Smooth muscle cell (in vitro differentiated cells): ENCODE data around the gene NEURL1B. TPM values are rescaled to one million over a fixed set of nuclear protein-coding genes. Genes with fewer than 3 reads are reported as not detected.

Experiments used
- DNase-seq: peaks from one replicate; lab custom pipeline; 2025; ENCODE audit not compliant: unreplicated experiment; lab: John Stamatoyannopoulos, UW
- H2AFZ ChIP-seq: fragments of 200-600 bp; sonication (generic); 2 replicates; pipeline ENCODE4 v1.6.0; 2016; ENCODE audit warnings: antibody characterized with exemption, low read depth, mild to moderate bottlenecking
- H3F3A ChIP-seq: fragments of 200-600 bp; sonication (generic); 2 replicates; pipeline ENCODE4 v1.6.0; 2017; ENCODE audit warnings: antibody characterized with exemption, low read depth
- H3K27ac ChIP-seq: fragments of 200-600 bp; sonication (generic); 2 replicates; pipeline ENCODE4 v1.5.1; 2016; ENCODE audit warnings: low read depth, mild to moderate bottlenecking
- H3K27me3 ChIP-seq: fragments of 200-600 bp; sonication (generic); 2 replicates; pipeline ENCODE4 v1.6.1; 2016; ENCODE audit warnings: low read depth, mild to moderate bottlenecking
- H3K36me3 ChIP-seq: fragments of 200-600 bp; sonication (generic); 2 replicates; pipeline ENCODE4 v1.5.1; 2016; ENCODE audit warnings: low read depth
- H3K4me1 ChIP-seq: fragments of 200-600 bp; sonication (generic); 2 replicates; pipeline ENCODE4 v1.5.1; 2016; ENCODE audit warnings: low read depth
- H3K4me2 ChIP-seq: fragments of 200-600 bp; sonication (generic); 2 replicates; pipeline ENCODE4 v1.6.0; 2016; ENCODE audit warnings: mild to moderate bottlenecking
- H3K4me3 ChIP-seq: fragments of 200-600 bp; sonication (generic); 2 replicates; pipeline ENCODE4 v1.5.1; 2016; ENCODE audit warnings: mild to moderate bottlenecking
- H3K79me2 ChIP-seq: fragments of 200-600 bp; sonication (generic); 2 replicates; pipeline ENCODE4 v1.6.0; 2016; ENCODE audit warnings: low read depth, mild to moderate bottlenecking
- H3K9ac ChIP-seq: fragments of 200-600 bp; sonication (generic); 2 replicates; pipeline ENCODE4 v1.6.0; 2016; ENCODE audit warnings: low read depth
- H3K9me3 ChIP-seq: fragments of 200-600 bp; sonication (generic); replicated peaks from 2 replicates; pipeline ENCODE4 v1.5.1; 2016; ENCODE audit warnings: low read depth
- H4K20me1 ChIP-seq: fragments of 200-600 bp; sonication (generic); 2 replicates; pipeline ENCODE4 v1.6.0; 2016; ENCODE audit warnings: low read depth
- WGBS: methylation state at CpG from one replicate; pipeline ENCODE4 v1.1.7; 2016; ENCODE audit warnings: low lambda C conversion rate; 5-methylcytosine and 5-hydroxymethylcytosine counted together
- polyA plus RNA-seq: library from polyadenylated mRNA; unstranded; fragments of >200 nt; fragmentation: Nextera tagmentation; extraction: Ambion mirVana; gene quantifications from 2 replicates; pipeline ENCODE4 v1.2.1, GENCODE V29; 2016
- total RNA-seq: library from RNA; depleted of rRNA; stranded (reverse); fragments of >200 nt; gene quantifications from 2 replicates; pipeline ENCODE4 v1.2.3, GENCODE V29; 2014
- TF ChIP-seq, protein P1 (sequence below): fragments of 200-600 bp; sonication (generic); IDR thresholded peaks from 2 replicates; pipeline ENCODE4 v1.5.1; 2017; ENCODE audit warnings: borderline replicate concordance, mild to moderate bottlenecking, antibody characterized with exemption; ENCODE audit not compliant: insufficient read depth, poor library complexity, severe bottlenecking

The NEURL1B gene
- total and polyA plus RNA-seq, 2 experiments from 2014 or later: 3.7 to 10.0 TPM

DNA sequence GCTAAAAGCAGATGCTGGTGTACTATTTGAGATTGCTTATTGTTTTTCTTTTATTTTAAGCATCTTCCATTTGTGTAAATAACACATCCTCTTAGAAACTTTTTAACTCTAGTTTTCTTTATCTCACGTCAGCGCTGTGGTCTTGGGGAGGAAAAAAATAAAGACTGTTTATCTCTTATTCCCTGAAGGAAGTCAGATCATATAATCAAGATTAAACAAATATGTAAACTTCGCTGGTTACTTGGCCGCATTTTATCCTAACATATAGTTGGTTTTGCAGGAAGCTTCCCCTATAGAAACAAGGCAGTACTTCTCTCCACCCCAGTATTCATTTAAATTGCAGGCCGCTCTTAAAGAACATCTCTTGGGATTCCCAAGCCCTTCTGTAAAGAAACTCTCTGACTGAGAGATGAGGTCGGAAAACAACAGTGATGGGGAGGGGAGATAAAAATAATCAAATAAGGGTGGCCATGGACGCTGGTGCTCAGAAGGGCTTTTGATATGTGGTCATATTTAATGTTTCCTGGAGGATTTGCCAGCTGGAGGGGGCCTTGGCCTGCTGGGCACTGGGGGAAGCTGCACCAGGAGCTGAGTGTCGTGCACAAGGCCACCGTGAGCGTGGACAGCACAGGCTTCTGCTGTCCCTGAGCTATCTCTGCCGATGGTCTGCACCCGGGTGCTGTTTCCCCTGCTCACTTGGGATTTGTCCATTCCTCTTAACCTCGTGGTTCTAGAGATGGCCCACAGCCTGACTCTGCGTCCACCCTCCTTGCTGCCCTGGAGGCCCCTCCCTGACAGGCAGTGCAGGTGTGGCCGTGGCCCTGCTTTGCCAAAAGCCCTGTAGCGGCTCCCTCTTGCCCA is 23.8 kb downstream of the NEURL1B start:
- H4K20me1 ChIP-seq: no peaks in the 10 kb centered on the region
- H3K4me1 ChIP-seq: peaks cover 6% of the 10 kb centered on the region
- H3K4me3 ChIP-seq: no peak overlapping the region
- 60% methylated on average over 16 of the region's 16 CpGs for WGBS
- H3F3A ChIP-seq: no peaks in the 10 kb centered on the region
- H2AFZ ChIP-seq: no peak overlapping the region
- no peak for DNase-seq
- H3K27ac ChIP-seq: peak overlapping the region; percentile 49
- H3K9me3 ChIP-seq: no peaks in the 10 kb centered on the region
- no peak overlapping the region for H3K9ac ChIP-seq
- H3K36me3 ChIP-seq: no peaks in the 10 kb centered on the region
- TF ChIP-seq, protein P1, sequence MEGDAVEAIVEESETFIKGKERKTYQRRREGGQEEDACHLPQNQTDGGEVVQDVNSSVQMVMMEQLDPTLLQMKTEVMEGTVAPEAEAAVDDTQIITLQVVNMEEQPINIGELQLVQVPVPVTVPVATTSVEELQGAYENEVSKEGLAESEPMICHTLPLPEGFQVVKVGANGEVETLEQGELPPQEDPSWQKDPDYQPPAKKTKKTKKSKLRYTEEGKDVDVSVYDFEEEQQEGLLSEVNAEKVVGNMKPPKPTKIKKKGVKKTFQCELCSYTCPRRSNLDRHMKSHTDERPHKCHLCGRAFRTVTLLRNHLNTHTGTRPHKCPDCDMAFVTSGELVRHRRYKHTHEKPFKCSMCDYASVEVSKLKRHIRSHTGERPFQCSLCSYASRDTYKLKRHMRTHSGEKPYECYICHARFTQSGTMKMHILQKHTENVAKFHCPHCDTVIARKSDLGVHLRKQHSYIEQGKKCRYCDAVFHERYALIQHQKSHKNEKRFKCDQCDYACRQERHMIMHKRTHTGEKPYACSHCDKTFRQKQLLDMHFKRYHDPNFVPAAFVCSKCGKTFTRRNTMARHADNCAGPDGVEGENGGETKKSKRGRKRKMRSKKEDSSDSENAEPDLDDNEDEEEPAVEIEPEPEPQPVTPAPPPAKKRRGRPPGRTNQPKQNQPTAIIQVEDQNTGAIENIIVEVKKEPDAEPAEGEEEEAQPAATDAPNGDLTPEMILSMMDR: no peak
- peak overlapping the region; percentile 72 for H3K4me2 ChIP-seq
- H3K79me2 ChIP-seq: peaks cover 18% of the 10 kb centered on the region
- no peaks in the 10 kb centered on the region for H3K27me3 ChIP-seq

DNA sequence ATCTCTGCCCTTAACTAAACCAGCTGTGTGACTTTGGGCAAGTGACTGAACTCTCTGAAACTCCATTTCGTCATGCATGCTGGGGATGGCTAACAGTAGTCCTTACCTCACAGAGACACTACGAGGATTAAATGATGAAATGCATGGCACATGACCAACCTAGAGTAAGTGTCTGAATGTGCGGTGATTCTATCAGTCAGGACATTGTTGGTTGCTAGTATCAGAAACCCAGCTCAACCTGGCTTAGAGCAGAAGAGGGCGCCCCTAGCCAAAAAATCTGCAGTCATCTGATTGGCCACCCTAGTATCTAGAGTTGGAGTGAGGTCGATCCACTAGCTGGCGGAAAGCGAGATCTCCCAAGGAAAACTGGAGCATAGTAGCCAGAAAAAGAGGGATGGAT is 25.2 kb downstream of the NEURL1B start:
- H3K27ac ChIP-seq: no peak overlapping the region
- peaks cover 6% of the 10 kb centered on the region for H3K4me1 ChIP-seq
- 82% methylated on average over 7 of the region's 7 CpGs for WGBS
- H4K20me1 ChIP-seq: no peaks in the 10 kb centered on the region
- no peaks in the 10 kb centered on the region for H3F3A ChIP-seq
- H3K27me3 ChIP-seq: no peaks in the 10 kb centered on the region
- no peak overlapping the region for H3K9ac ChIP-seq
- H3K79me2 ChIP-seq: peaks cover 18% of the 10 kb centered on the region
- no peak for DNase-seq
- H3K4me2 ChIP-seq: no peak overlapping the region
- no peak overlapping the region for H3K4me3 ChIP-seq
- no peak overlapping the region for H2AFZ ChIP-seq
- no peaks in the 10 kb centered on the region for H3K9me3 ChIP-seq
- H3K36me3 ChIP-seq: no peaks in the 10 kb centered on the region
- TF ChIP-seq, protein P1: no peak

DNA sequence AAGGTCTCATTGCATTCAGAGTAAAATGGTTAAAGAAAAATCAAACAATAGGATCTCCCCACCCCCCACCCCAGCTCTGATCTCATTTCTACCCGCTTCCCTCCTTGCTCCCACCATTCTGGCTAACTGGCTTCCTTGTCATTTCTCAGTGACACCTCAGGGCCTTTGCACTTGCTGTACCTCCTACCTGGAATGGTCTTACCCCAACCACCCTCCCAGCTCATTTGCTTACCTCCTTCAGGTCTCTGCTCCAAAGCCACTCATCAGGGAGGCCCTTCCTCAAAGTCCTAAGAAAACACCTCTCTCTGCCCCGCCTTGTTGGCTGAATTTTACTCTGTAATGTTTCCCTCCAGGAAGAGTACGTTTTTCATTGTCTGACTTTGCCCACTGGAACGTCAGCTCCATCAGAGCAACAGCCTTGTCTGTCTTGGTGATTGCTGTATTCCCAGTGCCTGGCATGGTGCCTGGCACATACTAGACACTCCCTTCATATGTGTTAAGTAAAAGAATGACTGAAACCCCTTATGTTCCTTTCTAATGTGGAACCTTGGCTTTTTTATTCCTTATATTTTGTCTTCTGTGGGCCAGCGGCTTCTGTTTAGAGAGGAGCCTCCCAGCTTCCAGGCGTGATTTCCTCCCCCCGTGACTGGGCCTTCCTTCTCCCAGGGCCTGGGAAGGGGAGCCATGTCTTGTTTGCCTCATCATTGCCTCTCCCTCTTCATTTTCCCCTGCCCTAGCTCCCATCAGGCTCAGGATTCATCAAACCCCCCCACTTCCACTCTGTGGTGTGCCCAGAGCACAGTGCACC is 26.9 kb downstream of the NEURL1B start:
- Histone ChIP-seq H3K27ac (no peak overlapping the region), H3K36me3 (no peaks in the 10 kb centered on the region), H3K27me3 (no peaks in the 10 kb centered on the region), H4K20me1 (no peaks in the 10 kb centered on the region), H3K9me3 (no peaks in the 10 kb centered on the region), H2AFZ (no peak overlapping the region), H3K4me3 (no peak overlapping the region), H3F3A (no peaks in the 10 kb centered on the region), H3K4me2 (no peak overlapping the region), H3K79me2 (peaks cover 7% of the 10 kb centered on the region), H3K9ac (no peak overlapping the region), H3K4me1 (peaks cover 6% of the 10 kb centered on the region)
- DNase-seq: no peak
- TF ChIP-seq, protein P1: no peak
- 86% methylated on average over 7 of the region's 7 CpGs for WGBS
